Body of pancreas (tissue), 4 donors: Measurements from ENCODE around the gene SLC9A3. TPM values are rescaled to one million over a fixed set of nuclear protein-coding genes. Genes with fewer than 3 reads are reported as not detected.

ENCODE experiments used
- ATAC-seq: fragments of 150-250 bp; one replicate; pipeline ENCODE4 v1.9.1; 2016
- DNase-seq, 4 donors: peaks; one replicate each; pipeline ENCODE4 v3.0.0-alpha.2; 2019
- H3K27ac ChIP-seq, 4 donors: fragments of 200-600 bp; sonication (generic); 1 replicate in 3 of 4; 2 replicates in 1 of 4; pipeline versions ENCODE4 v1.5.1 to v1.6.1; 2016 to 2019; ENCODE audit warnings: mild to moderate bottlenecking in 1 of 4, mixed read lengths in 1 of 4, moderate library complexity in 1 of 4
- H3K27me3 ChIP-seq, 2 donors: fragments of 200-600 bp; sonication (generic); one replicate each; pipeline ENCODE4 v1.6.0; 2016; ENCODE audit warnings: mild to moderate bottlenecking in 1 of 2
- H3K36me3 ChIP-seq, 2 donors: fragments of 200-600 bp; sonication (generic); replicated peaks in 1 of 2; 2 replicates each; pipeline ENCODE4 v1.5.1; 2016; ENCODE audit warnings: low read depth in 2 of 2; ENCODE audit not compliant: insufficient read depth in 1 of 2
- H3K4me1 ChIP-seq: fragments of 200-600 bp; sonication (generic); one replicate; pipeline ENCODE4 v1.6.0; 2016
- H3K4me3 ChIP-seq, 2 donors: fragments of 200-600 bp; sonication (generic); 1 replicate in 1 of 2; 2 replicates in 1 of 2; pipeline ENCODE4 v1.5.1; 2016 to 2019
- H3K9me3 ChIP-seq, 3 donors: fragments of 200-600 bp; sonication (generic); 1 replicate in 2 of 3; 2 replicates in 1 of 3; pipeline ENCODE4 v1.5.1; 2016
- CTCF ChIP-seq, 7 experiments: fragments of 450-650 bp in 4 of 7; fragments of 200-600 bp in 3 of 7; sonication (generic) in 3 of 7; IDR thresholded peaks; one replicate each; pipeline ENCODE4 v1.5.1; 2016 to 2019; ENCODE audit warnings: antibody characterized with exemption in 7 of 7
- POLR2A ChIP-seq, 3 donors: fragments of 450-650 bp; IDR thresholded peaks; one replicate each; pipeline ENCODE4 v1.6.1; 2016; ENCODE audit warnings: antibody characterized with exemption in 3 of 3, mild to moderate bottlenecking in 2 of 3
- WGBS, 2 donors: methylation state at CpG; one replicate each; pipeline ENCODE4 v1.1.5; 2017; 5-methylcytosine and 5-hydroxymethylcytosine counted together
- intact Hi-C: fragments of 100-400 bp; cut with DNase I; formaldehyde crosslinking; loops from one replicate; pipeline ENCODE4 v1.15.1; 2023
- microRNA-seq, 2 donors: library from miRNA; unstranded; fragments of <30 nt; microRNA quantifications; one replicate each; pipeline ENCODE4, GENCODE V29; 2016; ENCODE audit warnings: borderline number of aligned reads in 2 of 2, borderline replicate concordance in 2 of 2
- small RNA-seq: library from RNA; depleted of rRNA; stranded (forward); fragments of <200 nt; gene quantifications from one replicate; pipeline ENCODE3, GENCODE V24; 2016
- total RNA-seq, 2 donors: library from RNA; depleted of rRNA; stranded (reverse); fragments of >200 nt; gene quantifications; one replicate each; pipeline ENCODE4 v1.1.0, GENCODE V29; 2016

The SLC9A3 gene
- total RNA-seq, 2 donors from 2014 or later: 2.0 to 4.7 TPM

DNA sequence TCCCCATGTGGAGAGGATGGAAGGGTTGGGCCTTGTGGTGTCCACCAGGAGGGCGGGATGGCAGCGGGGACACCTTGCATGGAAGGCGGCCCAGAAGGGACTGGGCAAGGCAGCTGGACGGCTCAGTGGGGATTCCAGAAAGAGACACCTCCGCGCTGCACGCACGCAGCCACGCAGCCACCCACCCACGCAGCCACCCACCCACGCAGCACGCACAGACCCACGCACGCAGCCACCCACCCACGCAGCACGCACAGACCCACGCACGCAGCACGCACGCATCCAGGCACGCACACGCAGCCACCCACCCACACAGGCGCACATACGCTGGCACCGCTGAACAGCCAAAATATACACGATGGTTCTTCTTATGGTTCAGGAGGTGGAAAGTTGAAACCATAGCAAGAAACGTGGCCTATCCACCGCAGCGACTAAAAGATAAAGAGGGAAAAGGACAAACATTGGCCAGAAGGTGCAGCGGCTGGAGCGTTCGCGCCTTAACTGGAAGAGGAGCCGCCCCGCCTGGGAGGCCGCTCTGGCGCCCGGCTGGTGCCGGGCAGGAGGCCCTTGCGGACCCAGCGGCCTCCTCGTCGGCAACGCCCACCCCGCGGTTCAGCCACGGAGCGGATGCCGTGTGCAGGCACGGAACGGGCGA is 103.5 kb downstream of the SLC9A3 start:
- no peak for DNase-seq
- no peak for ATAC-seq
- H3K36me3 ChIP-seq: no peaks in the 10 kb centered on the region
- intact Hi-C loops: no loop called here
- no peaks in the 10 kb centered on the region for H3K4me1 ChIP-seq
- no peaks in the 10 kb centered on the region for H3K27me3 ChIP-seq
- no peak overlapping the region for H3K4me3 ChIP-seq
- TF ChIP-seq POLR2A (IDR thresholded peaks at IDR 0.05) (no peak), CTCF (IDR thresholded peaks at IDR 0.05) (no peak)
- no peak overlapping the region for H3K27ac ChIP-seq
- WGBS, 2 donors: 81 to 89% methylated on average over 31 to 43 of the region's 52 CpGs
- H3K9me3 ChIP-seq: no peaks in the 10 kb centered on the region

Small RNA genes within 50 kb of the gene (microRNA-seq; reads per million reads assigned to microRNA genes)
- gene MIR4456: 0 reads per million in 2 donors

Small RNA genes within 50 kb of the gene (small RNA-seq; reads per million reads assigned to genes)
- gene MIR4456: not detected

Other genes starting within 250 kb of the SLC9A3 start
- under 1 TPM; 0.26 to 0.33 TPM for gene AHRR, start 202.7 kb downstream of the SLC9A3 start, total RNA-seq
- 10 to 100 TPM; 32.2 to 79.1 TPM for gene EXOC3, start 81.3 kb downstream of the SLC9A3 start, total RNA-seq
- gene CEP72, start 87.9 kb upstream of the SLC9A3 start, total RNA-seq: 1 to 10 TPM; 1.3 to 7.8 TPM
- 1 to 10 TPM; 2.6 to 5.2 TPM for gene TPPP, start 168.9 kb upstream of the SLC9A3 start, total RNA-seq